ENCODE measurements around the gene SPTBN4.

SPTBN4 gene

GRCh38 chr19:40565910-40566495 lies 99.2 kb downstream of the SPTBN4 start:
- no peak for DNase-seq (ENCODE audit: low spot score)

GRCh38 chr19:40567040-40567749 lies 100.4 kb downstream of the SPTBN4 start:
- DNase-seq (ENCODE audit: low spot score): no peak

GRCh38 chr19:40567750-40568494 lies 101.1 kb downstream of the SPTBN4 start:
- DNase-seq (ENCODE audit: low spot score): no peak

- DNase-seq (ENCODE audit: low spot score): peak; percentile 100
Observed at GRCh38 chr19:40570313-40571004, 103.7 kb downstream of the SPTBN4 start.

- no peak for DNase-seq (ENCODE audit: low spot score)
Observed at GRCh38 chr19:40571005-40571318, 104.2 kb downstream of the SPTBN4 start.

GRCh38 chr19:40571831-40572495 lies 105.2 kb downstream of the SPTBN4 start:
- no peak for DNase-seq (ENCODE audit: low spot score)

- DNase-seq (ENCODE audit: low spot score): no peak
Observed at GRCh38 chr19:40575326-40575725, 108.5 kb downstream of the SPTBN4 start.

- DNase-seq (ENCODE audit: low spot score): no peak
Observed at GRCh38 chr19:40576151-40576584, 109.4 kb downstream of the SPTBN4 start.

- DNase-seq (ENCODE audit: low spot score): peak; percentile 100
Observed at GRCh38 chr19:40576585-40577451, 110.0 kb downstream of the SPTBN4 start, which contains the start of gene SHKBP1. TSS of gene SHKBP1 (plus strand) at chr19:40576873. CDS start at chr19:40576900, 27 bp downstream.

- DNase-seq (ENCODE audit: low spot score): no peak
Observed at GRCh38 chr19:40578442-40578908, 111.7 kb downstream of the SPTBN4 start.

- no peak for DNase-seq (ENCODE audit: low spot score)
Observed at GRCh38 chr19:40580619-40581018, 113.8 kb downstream of the SPTBN4 start.

- DNase-seq (ENCODE audit: low spot score): no peak
Observed at GRCh38 chr19:40581531-40581930, 114.7 kb downstream of the SPTBN4 start.

GRCh38 chr19:40582467-40582866 lies 115.7 kb downstream of the SPTBN4 start:
- DNase-seq (ENCODE audit: low spot score): no peak

- DNase-seq (ENCODE audit: low spot score): no peak
Observed at GRCh38 chr19:40583283-40583682, 116.5 kb downstream of the SPTBN4 start.

GRCh38 chr19:40584007-40584406 lies 117.2 kb downstream of the SPTBN4 start:
- no peak for DNase-seq (ENCODE audit: low spot score)

GRCh38 chr19:40585241-40585981 lies 118.6 kb downstream of the SPTBN4 start:
- no peak for DNase-seq (ENCODE audit: low spot score)

- no peak for DNase-seq (ENCODE audit: low spot score)
Observed at GRCh38 chr19:40585982-40586422, 119.2 kb downstream of the SPTBN4 start.

GRCh38 chr19:40586611-40587010 lies 119.8 kb downstream of the SPTBN4 start:
- DNase-seq (ENCODE audit: low spot score): no peak

GRCh38 chr19:40588110-40588854 lies 121.5 kb downstream of the SPTBN4 start:
- DNase-seq (ENCODE audit: low spot score): no peak

Measured in HuH-7.5 (cell line).